OCI-LY7 (cell line): ENCODE measurements around the gene KYAT1. TPM values are rescaled to one million over a fixed set of nuclear protein-coding genes. Genes with fewer than 3 reads are reported as not detected.

ENCODE experiments used
- BruUV-seq: library from RNA; stranded (reverse); fragments of 400-500 nt; replicated peaks from 2 replicates; lab custom pipeline; 2021; lab: Mats Ljungman, UMichigan
- CTCF ChIA-PET: fragments of 300-600 bp; sonication (Branson Sonifier 250); formaldehyde crosslinking; loops from one replicate; lab custom pipeline; 2022; ENCODE audit warnings: antibody characterized with exemption; ENCODE audit not compliant: unreplicated experiment; lab: Charles Lee
- POLR2A ChIA-PET: fragments of 300-600 bp; sonication (Branson Sonifier 250); formaldehyde crosslinking; loops from one replicate; lab custom pipeline; 2022; ENCODE audit warnings: antibody characterized with exemption; lab: Charles Lee
- DNase-seq: peaks from one replicate; pipeline ENCODE4 v3.0.0-alpha.2; 2015; ENCODE audit warnings: low spot score
- H2AFZ ChIP-seq: fragments of 200-600 bp; sonication (generic), shearing (Covaris generic); 2 replicates; pipeline ENCODE4 v1.6.1; 2014; ENCODE audit warnings: mild to moderate bottlenecking, antibody characterized with exemption, low read length, moderate library complexity
- H3K27ac ChIP-seq: fragments of 200-600 bp; sonication (generic); 2 replicates; pipeline ENCODE4 v1.5.1; 2014; ENCODE audit warnings: mixed run types, low read depth, mild to moderate bottlenecking, moderate library complexity, low read length, inconsistent platforms; ENCODE audit not compliant: poor library complexity, severe bottlenecking
- H3K36me3 ChIP-seq: fragments of 200-600 bp; sonication (generic); 2 replicates; pipeline ENCODE4 v1.6.1; 2014; ENCODE audit warnings: mild to moderate bottlenecking, antibody characterized with exemption, low read length, moderate library complexity, mixed read lengths; ENCODE audit not compliant: insufficient read depth
- H3K4me1 ChIP-seq: fragments of 200-600 bp; sonication (generic); 2 replicates; pipeline ENCODE4 v1.5.1; 2014; ENCODE audit warnings: mild to moderate bottlenecking, low read length; ENCODE audit not compliant: insufficient read depth, poor library complexity, severe bottlenecking
- H3K4me2 ChIP-seq: fragments of 200-600 bp; sonication (generic); 2 replicates; pipeline ENCODE4 v1.6.1; 2014; ENCODE audit warnings: mild to moderate bottlenecking, low read length
- H3K4me3 ChIP-seq: fragments of 200-600 bp; sonication (generic); 2 replicates; pipeline ENCODE4 v1.5.1; 2014; ENCODE audit warnings: mild to moderate bottlenecking, low read depth, low read length; ENCODE audit not compliant: poor library complexity, severe bottlenecking
- H3K79me2 ChIP-seq: fragments of 200-600 bp; sonication (generic); 2 replicates; pipeline ENCODE4 v1.6.1; 2016; ENCODE audit warnings: low read depth, mild to moderate bottlenecking, low read length, moderate library complexity, mixed read lengths; ENCODE audit not compliant: insufficient read depth
- H3K9me2 ChIP-seq: fragments of 200-600 bp; sonication (generic); 2 replicates; pipeline ENCODE4 v1.6.1; 2016; ENCODE audit warnings: mild to moderate bottlenecking, low read length, mixed read lengths; ENCODE audit not compliant: insufficient read depth
- H3K9me3 ChIP-seq: fragments of 200-600 bp; sonication (generic); 2 replicates; pipeline ENCODE4 v1.6.1; 2014; ENCODE audit warnings: mild to moderate bottlenecking, mixed run types, low read length, mixed read lengths
- H4K20me1 ChIP-seq: fragments of 200-600 bp; sonication (generic); 2 replicates; pipeline ENCODE4 v1.6.1; 2014; ENCODE audit warnings: mild to moderate bottlenecking, antibody characterized with exemption, low read length, moderate library complexity, mixed read lengths; ENCODE audit not compliant: insufficient read depth
- EZH2phosphoT487 ChIP-seq: fragments of 200-600 bp; sonication (generic); IDR thresholded peaks from 2 replicates; pipeline ENCODE4 v1.6.1; 2018; ENCODE audit warnings: low read depth, borderline replicate concordance, mild to moderate bottlenecking, mixed run types, antibody characterized with exemption, low read length, moderate library complexity, mixed read lengths
- intact Hi-C: fragments of 100-400 bp; cut with micrococcal nuclease; formaldehyde crosslinking; loops from one replicate; pipeline ENCODE4 v1.10.0; 2022; ENCODE audit not compliant: unreplicated experiment
- total RNA-seq, 2 experiments: library from RNA; depleted of rRNA in 1 of 2; stranded (reverse); fragments of >200 nt in 1 of 2; shearing (Covaris generic) in 1 of 2; gene quantifications; 2 replicates each; pipeline ENCODE4 v1.2.3, GENCODE V29; 2014 to 2022
- TF ChIP-seq, protein P1 (sequence below): fragments of 200-600 bp; sonication (generic); conservative IDR thresholded peaks from 2 replicates; pipeline ENCODE4 v1.5.1; 2014; ENCODE audit warnings: mild to moderate bottlenecking, antibody characterized with exemption, low read length, moderate library complexity, mixed read lengths

KYAT1 gene
- total RNA-seq, 2 experiments from 2014 or later = 28.3 to 44.7 TPM

DNA sequence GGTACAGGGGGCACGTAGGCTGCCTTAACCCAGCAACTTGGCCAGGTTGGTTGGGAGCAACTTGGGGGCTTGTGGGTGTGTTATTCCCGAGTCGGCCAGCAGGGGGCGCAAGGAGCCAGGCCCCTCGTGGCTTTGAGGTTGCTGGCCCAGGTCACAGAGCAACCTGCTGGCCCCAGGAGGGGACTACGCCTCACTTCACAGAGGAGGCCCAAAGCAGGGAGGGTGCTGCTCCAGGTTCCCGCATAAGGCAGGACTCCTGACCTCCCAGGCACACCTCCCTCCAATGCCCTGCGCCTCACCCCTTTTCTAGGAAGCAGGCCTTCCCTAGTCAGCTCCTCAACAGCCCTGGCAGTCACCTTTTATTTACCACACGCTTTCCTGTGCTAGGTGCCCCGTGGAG, 18.1 kb downstream of the KYAT1 start:
- H4K20me1 ChIP-seq = no peaks in the 10 kb centered on the region
- no TSS peak for BruUV-seq
- H3K4me3 ChIP-seq = no peak overlapping the region
- ChIA-PET CTCF (interaction anchor here (0.6 to 2.2 kb wide), 4 partner anchors 14 to 198 kb away, joined by 3 to 5 read pairs (median 5); no protein-coding TSS in a partner anchor), POLR2A (interaction anchor here (0.6 kb wide), 3 partner anchors 187 to 354 kb away, joined by 4 to 5 read pairs (median 5); no protein-coding TSS in a partner anchor)
- TF ChIP-seq, protein P1, sequence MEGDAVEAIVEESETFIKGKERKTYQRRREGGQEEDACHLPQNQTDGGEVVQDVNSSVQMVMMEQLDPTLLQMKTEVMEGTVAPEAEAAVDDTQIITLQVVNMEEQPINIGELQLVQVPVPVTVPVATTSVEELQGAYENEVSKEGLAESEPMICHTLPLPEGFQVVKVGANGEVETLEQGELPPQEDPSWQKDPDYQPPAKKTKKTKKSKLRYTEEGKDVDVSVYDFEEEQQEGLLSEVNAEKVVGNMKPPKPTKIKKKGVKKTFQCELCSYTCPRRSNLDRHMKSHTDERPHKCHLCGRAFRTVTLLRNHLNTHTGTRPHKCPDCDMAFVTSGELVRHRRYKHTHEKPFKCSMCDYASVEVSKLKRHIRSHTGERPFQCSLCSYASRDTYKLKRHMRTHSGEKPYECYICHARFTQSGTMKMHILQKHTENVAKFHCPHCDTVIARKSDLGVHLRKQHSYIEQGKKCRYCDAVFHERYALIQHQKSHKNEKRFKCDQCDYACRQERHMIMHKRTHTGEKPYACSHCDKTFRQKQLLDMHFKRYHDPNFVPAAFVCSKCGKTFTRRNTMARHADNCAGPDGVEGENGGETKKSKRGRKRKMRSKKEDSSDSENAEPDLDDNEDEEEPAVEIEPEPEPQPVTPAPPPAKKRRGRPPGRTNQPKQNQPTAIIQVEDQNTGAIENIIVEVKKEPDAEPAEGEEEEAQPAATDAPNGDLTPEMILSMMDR = peak; percentile 88
- no peak for TF ChIP-seq EZH2phosphoT487
- H3K79me2 ChIP-seq = no peaks in the 10 kb centered on the region
- no peak overlapping the region for H3K27ac ChIP-seq
- no peak overlapping the region; the same call in 1 of the 2 replicates for H3K4me2 ChIP-seq
- H3K4me1 ChIP-seq = peaks cover 4% of the 10 kb centered on the region
- H3K9me2 ChIP-seq = no peaks in the 10 kb centered on the region
- 0 out of 2 replicates have a peak, but pooled peaks cover 3% of the 10 kb centered on the region for H3K36me3 ChIP-seq
- no peaks in the 10 kb centered on the region for H3K9me3 ChIP-seq
- intact Hi-C loops = loop anchor here (1.0 to 5.0 kb wide), 3 partner anchors 65 to 144 kb away; partner anchors contain the start of genes DOLK and NUP188
- H2AFZ ChIP-seq = no peak overlapping the region
- peak; percentile 80 for DNase-seq

DNA sequence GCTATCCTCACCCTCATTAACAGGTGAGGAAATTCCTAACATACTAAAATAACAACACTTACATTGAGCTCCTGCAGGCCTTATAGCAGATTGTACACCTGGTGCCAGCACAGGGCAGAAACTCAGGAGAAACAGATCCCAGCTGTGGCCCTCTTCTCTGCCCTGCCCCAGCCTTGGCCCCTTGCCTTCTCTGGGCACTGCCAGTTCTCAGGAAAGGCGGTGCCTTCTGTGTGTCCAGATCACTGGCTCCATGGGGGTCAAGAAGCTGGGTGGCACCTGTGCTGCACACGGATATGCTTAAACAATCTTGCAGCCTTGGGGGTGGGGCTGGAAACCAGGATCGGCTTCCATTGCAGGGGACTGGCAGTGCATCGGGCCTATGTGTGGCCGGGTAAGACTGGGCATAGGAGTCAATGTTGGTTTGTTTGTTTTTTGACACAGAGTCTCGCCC, 19.3 kb downstream of the KYAT1 start:
- intact Hi-C loops = loop anchor here (5.0 kb wide), 2 partner anchors 85 to 145 kb away; partner anchors contain the start of genes DOLK and NUP188
- Histone ChIP-seq H4K20me1 (no peaks in the 10 kb centered on the region), H3K4me2 (no peak overlapping the region), H3K79me2 (no peaks in the 10 kb centered on the region), H3K9me3 (no peaks in the 10 kb centered on the region), H3K4me3 (no peak overlapping the region), H2AFZ (no peak overlapping the region), H3K27ac (no peak overlapping the region), H3K36me3 (0 out of 2 replicates have a peak, but pooled peaks cover 3% of the 10 kb centered on the region), H3K9me2 (no peaks in the 10 kb centered on the region), H3K4me1 (peaks cover 4% of the 10 kb centered on the region)
- no TSS peak for BruUV-seq
- DNase-seq = no peak
- POLR2A ChIA-PET = interaction anchor here (0.6 to 1.3 kb wide), 2 partner anchors 54 to 66 kb away, joined by 3 to 6 read pairs; no protein-coding TSS in a partner anchor
- TF ChIP-seq, protein P1 = no peak
- no peak for TF ChIP-seq EZH2phosphoT487
- CTCF ChIA-PET = interaction anchor here (1.1 to 2.2 kb wide), 2 partner anchors 20 to 66 kb away, joined by 5 read pairs; no protein-coding TSS in a partner anchor

DNA sequence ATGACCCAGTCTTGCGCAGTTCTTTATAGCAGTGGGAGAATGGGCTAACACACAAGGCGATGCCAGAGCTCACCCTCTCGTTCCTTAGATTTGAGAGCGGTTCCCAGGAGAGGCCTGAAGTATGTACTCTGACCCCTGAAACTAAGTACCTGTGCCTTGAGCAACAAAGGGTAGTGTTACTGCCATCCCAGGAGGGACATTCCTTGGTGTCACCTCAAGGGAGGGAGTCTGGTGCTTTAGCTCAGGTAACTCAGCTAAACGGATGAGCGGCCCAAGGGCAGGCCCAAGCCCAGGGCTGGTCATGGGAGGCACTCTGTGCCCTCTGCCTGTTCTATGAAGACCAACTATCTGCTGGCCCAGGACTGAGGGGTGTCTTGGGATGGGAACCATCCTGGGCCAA, 20.2 kb downstream of the KYAT1 start:
- H3K9me2 ChIP-seq = no peaks in the 10 kb centered on the region
- H3K9me3 ChIP-seq = no peaks in the 10 kb centered on the region
- no TSS peak for BruUV-seq
- no peaks in the 10 kb centered on the region for H3K79me2 ChIP-seq
- no peak for DNase-seq
- H3K27ac ChIP-seq = no peak overlapping the region
- intact Hi-C loops = loop anchor here (5.0 kb wide), 2 partner anchors 86 to 146 kb away; partner anchors contain the start of genes DOLK and NUP188
- CTCF ChIA-PET = interaction anchor here (1.1 to 2.2 kb wide), 2 partner anchors 21 to 67 kb away, joined by 5 read pairs; no protein-coding TSS in a partner anchor
- peaks cover 4% of the 10 kb centered on the region for H3K4me1 ChIP-seq
- no peak overlapping the region for H3K4me2 ChIP-seq
- POLR2A ChIA-PET = interaction anchor here (0.8 to 1.3 kb wide), 2 partner anchors 67 to 167 kb away, joined by 3 to 6 read pairs; partner anchors contain the start of gene SH3GLB2
- no peak overlapping the region for H3K4me3 ChIP-seq
- 0 out of 2 replicates have a peak, but pooled peaks cover 3% of the 10 kb centered on the region for H3K36me3 ChIP-seq
- H2AFZ ChIP-seq = no peak overlapping the region
- TF ChIP-seq EZH2phosphoT487 = no peak
- TF ChIP-seq, protein P1 = no peak
- no peaks in the 10 kb centered on the region for H4K20me1 ChIP-seq
